Transverse colon (tissue), 4 donors: Measurements from ENCODE around the gene LYRM4.

Source experiments
- POLR2A ChIP-seq: fragments of 450-650 bp; IDR thresholded peaks from one replicate; pipeline ENCODE4 v1.6.1; 2016; ENCODE audit warnings: antibody characterized with exemption, mild to moderate bottlenecking, moderate library complexity
- POLR2AphosphoS5 ChIP-seq, 3 donors: sonication (generic); formaldehyde crosslinking; IDR thresholded peaks; one replicate each; pipeline ENCODE4 v1.6.1; 2016; ENCODE audit warnings: antibody characterized with exemption in 3 of 3
- TF ChIP-seq, protein P1 (sequence below), 5 experiments: fragments of 200-600 bp in 3 of 5; fragments of 450-650 bp in 2 of 5; sonication (generic) in 3 of 5; IDR thresholded peaks; 1 replicate in 2 of 5; 2 replicates in 3 of 5; pipeline ENCODE4 v1.5.1; 2016 to 2017; ENCODE audit warnings: antibody characterized with exemption in 5 of 5, inconsistent platforms in 3 of 5, mild to moderate bottlenecking in 2 of 5, moderate library complexity in 1 of 5

DNA sequence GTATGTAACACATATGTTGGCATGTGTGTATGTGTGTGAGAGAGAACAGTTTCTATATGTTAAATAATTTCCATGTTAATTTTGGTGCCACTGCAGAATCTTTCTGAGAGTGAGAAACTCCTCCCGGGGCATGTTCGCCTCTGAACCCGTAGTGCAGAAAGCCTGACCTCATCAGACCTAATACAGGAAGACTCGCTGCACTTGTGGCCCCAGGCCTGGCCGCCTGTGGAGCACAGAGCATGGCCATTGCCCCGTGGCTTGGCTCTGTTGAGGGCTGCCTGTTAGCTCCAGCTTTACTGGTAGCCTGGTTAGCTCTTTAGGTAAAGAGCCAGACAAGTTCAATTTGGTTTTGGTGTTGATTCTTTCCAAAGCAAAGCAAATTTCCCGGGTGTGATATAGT lies 26.0 kb upstream of the LYRM4 start:
- TF ChIP-seq, protein P1, sequence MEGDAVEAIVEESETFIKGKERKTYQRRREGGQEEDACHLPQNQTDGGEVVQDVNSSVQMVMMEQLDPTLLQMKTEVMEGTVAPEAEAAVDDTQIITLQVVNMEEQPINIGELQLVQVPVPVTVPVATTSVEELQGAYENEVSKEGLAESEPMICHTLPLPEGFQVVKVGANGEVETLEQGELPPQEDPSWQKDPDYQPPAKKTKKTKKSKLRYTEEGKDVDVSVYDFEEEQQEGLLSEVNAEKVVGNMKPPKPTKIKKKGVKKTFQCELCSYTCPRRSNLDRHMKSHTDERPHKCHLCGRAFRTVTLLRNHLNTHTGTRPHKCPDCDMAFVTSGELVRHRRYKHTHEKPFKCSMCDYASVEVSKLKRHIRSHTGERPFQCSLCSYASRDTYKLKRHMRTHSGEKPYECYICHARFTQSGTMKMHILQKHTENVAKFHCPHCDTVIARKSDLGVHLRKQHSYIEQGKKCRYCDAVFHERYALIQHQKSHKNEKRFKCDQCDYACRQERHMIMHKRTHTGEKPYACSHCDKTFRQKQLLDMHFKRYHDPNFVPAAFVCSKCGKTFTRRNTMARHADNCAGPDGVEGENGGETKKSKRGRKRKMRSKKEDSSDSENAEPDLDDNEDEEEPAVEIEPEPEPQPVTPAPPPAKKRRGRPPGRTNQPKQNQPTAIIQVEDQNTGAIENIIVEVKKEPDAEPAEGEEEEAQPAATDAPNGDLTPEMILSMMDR (IDR thresholded peaks at IDR 0.05) = no peak
- TF ChIP-seq POLR2AphosphoS5 (IDR thresholded peaks at IDR 0.05) (no peak), POLR2A (no peak)
